Tibial nerve (tissue), 4 donors: Measurements from ENCODE around the gene IFIT1. TPM values are rescaled to one million over a fixed set of nuclear protein-coding genes. Genes with fewer than 3 reads are reported as not detected.
A peak's percentile ranks its signal among the peaks of the same experiment; 100 is the strongest.

Experiments used
- DNase-seq, 2 donors: peaks; one replicate each; pipeline ENCODE4 v3.0.0-alpha.2; 2019; ENCODE audit warnings: low spot score in 2 of 2
- H3K27ac ChIP-seq, 4 donors: fragments of 200-600 bp; sonication (generic) in 3 of 4; one replicate each; pipeline ENCODE4 v1.5.1; 2017 to 2019; ENCODE audit warnings: mild to moderate bottlenecking in 1 of 4
- H3K27me3 ChIP-seq, 2 donors: fragments of 200-600 bp; sonication (generic) in 1 of 2; one replicate each; pipeline versions ENCODE4 v1.5.1 to v1.6.0; 2017 to 2019
- H3K36me3 ChIP-seq, 3 donors: fragments of 200-600 bp; sonication (generic); one replicate each; pipeline ENCODE4 v1.5.1; 2018 to 2019
- H3K4me1 ChIP-seq, 4 donors: fragments of 200-600 bp; sonication (generic) in 3 of 4; one replicate each; pipeline ENCODE4 v1.5.1; 2017 to 2019
- H3K4me3 ChIP-seq, 4 donors: fragments of 200-600 bp; sonication (generic) in 3 of 4; one replicate each; pipeline ENCODE4 v1.5.1; 2017 to 2019; ENCODE audit warnings: mild to moderate bottlenecking in 1 of 4, moderate library complexity in 1 of 4
- H3K9me3 ChIP-seq, 4 donors: fragments of 200-600 bp; sonication (generic) in 3 of 4; one replicate each; pipeline ENCODE4 v1.5.1; 2017 to 2019
- CTCF ChIP-seq, 5 experiments: fragments of 200-600 bp in 3 of 5; fragments of 450-650 bp in 2 of 5; sonication (generic) in 3 of 5; IDR thresholded peaks; one replicate each; pipeline ENCODE4 v1.5.1; 2016 to 2019; ENCODE audit warnings: antibody characterized with exemption in 5 of 5, mild to moderate bottlenecking in 3 of 5, moderate library complexity in 2 of 5
- EP300 ChIP-seq, 2 donors: sonication (generic); formaldehyde crosslinking; IDR thresholded peaks; one replicate each; pipeline ENCODE4 v1.6.1; 2017; ENCODE audit warnings: antibody characterized with exemption in 2 of 2, mild to moderate bottlenecking in 1 of 2
- POLR2A ChIP-seq, 2 donors: fragments of 450-650 bp; IDR thresholded peaks; one replicate each; pipeline ENCODE4 v1.6.1; 2017; ENCODE audit warnings: antibody characterized with exemption in 2 of 2, mild to moderate bottlenecking in 2 of 2, moderate library complexity in 2 of 2
- WGBS, 2 donors: methylation state at CpG; one replicate each; pipeline ENCODE4 v1.1.5; 2018; 5-methylcytosine and 5-hydroxymethylcytosine counted together
- total RNA-seq, 4 donors: library from RNA; depleted of rRNA; stranded (reverse); fragments of >200 nt; gene quantifications; one replicate each; pipeline ENCODE4 v1.1.0, GENCODE V29; 2016

The IFIT1 gene
- total RNA-seq, 4 donors from 2014 or later = 7.2 to 17.0 (median 13.9) TPM

GRCh38 chr10:89392974-89393373, 551 bp downstream of the IFIT1 start:
- H3K27me3 ChIP-seq = no peaks in the 10 kb centered on the region
- peak overlapping the region; percentile 33 to 68 (median 48) for H3K4me3 ChIP-seq
- peak in 1 of 2 donors; percentile 53 for DNase-seq
- peak overlapping the region; percentile 38 to 93 (median 82) for H3K27ac ChIP-seq
- peaks cover 0 to 6% (median 0%) of the 10 kb centered on the region in 4 donors for H3K9me3 ChIP-seq
- WGBS, 2 donors = 10 to 11% methylated on average over 2 of the region's 2 CpGs
- TF ChIP-seq EP300 (IDR thresholded peaks at IDR 0.05) (peak in 1 of 2 donors; percentile 62), CTCF (IDR thresholded peaks at IDR 0.05) (no peak), POLR2A (IDR thresholded peaks at IDR 0.05) (no peak)
- H3K4me1 ChIP-seq = peaks cover 0 to 60% (median 16%) of the 10 kb centered on the region in 4 donors
- peaks cover 0 to 10% (median 0%) of the 10 kb centered on the region in 3 donors for H3K36me3 ChIP-seq

- Histone ChIP-seq H3K27me3 (no peaks in the 10 kb centered on the region), H3K9me3 (peaks cover 0 to 7% (median 0%) of the 10 kb centered on the region in 4 donors), H3K4me1 (peaks cover 0 to 63% (median 16%) of the 10 kb centered on the region in 4 donors), H3K27ac (peak overlapping the region; percentile 38 to 93 (median 82)), H3K4me3 (peak overlapping the region in 2 of 4 donors; percentile 41 to 68), H3K36me3 (peaks cover 0 to 10% (median 0%) of the 10 kb centered on the region in 3 donors)
- TF ChIP-seq POLR2A (IDR thresholded peaks at IDR 0.05) (no peak), EP300 (IDR thresholded peaks at IDR 0.05) (no peak), CTCF (IDR thresholded peaks at IDR 0.05) (no peak)
- DNase-seq = no peak
- WGBS, 2 donors = 19 to 21% methylated on average over 3 of the region's 3 CpGs
Measured at GRCh38 chr10:89393898-89394297, 1.5 kb downstream of the IFIT1 start.

GRCh38 chr10:89395141-89395540, 2.7 kb downstream of the IFIT1 start:
- Histone ChIP-seq H3K4me3 (no peak overlapping the region), H3K9me3 (peaks cover 0 to 12% (median 0%) of the 10 kb centered on the region in 4 donors), H3K27me3 (no peaks in the 10 kb centered on the region), H3K4me1 (peaks cover 0 to 57% (median 16%) of the 10 kb centered on the region in 4 donors), H3K27ac (peak overlapping the region in 1 of 4 donors; percentile 93), H3K36me3 (peaks cover 0 to 15% (median 0%) of the 10 kb centered on the region in 3 donors)
- WGBS, 2 donors = 90 to 95% methylated on average over 2 of the region's 2 CpGs
- TF ChIP-seq CTCF (IDR thresholded peaks at IDR 0.05) (no peak), POLR2A (IDR thresholded peaks at IDR 0.05) (no peak)
- no peak for DNase-seq

DNA sequence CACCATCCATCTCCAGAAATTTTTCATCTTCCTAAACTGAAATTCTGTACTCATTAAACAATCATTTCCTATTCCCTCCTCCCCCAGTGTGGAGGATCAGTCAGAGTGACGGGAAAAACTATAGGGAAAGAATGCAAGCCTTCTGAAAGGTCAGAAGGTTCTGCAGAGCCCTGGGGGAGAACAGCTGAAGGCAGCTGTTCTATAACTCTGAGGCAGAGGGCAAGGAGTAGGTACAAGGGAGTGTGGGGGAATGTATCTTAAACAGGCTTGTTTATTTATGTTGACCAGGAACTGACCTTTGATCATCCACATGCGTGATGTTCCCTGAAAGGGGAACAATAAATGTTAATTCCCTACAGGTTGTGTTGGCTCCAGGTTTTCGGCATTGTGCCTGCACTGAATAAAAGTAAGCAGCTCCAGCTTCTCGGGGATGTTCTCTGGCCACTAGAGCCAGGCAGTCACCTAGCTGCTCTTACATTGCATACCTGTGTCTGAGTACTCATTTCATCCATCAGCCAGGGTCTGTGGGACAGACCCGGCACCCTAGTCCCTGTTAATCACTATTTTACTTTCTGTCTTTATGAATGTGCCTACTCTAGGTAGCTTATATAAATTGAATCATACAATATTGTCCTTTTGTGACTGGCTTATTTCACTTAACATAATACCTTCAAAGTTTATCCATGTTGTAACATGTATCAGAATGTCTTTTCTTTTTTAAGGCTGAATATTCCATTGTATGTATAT, 5.8 kb downstream of the IFIT1 start:
- Histone ChIP-seq H3K36me3 (peaks cover 0 to 36% (median 0%) of the 10 kb centered on the region in 3 donors), H3K27ac (no peak overlapping the region), H3K4me3 (no peak overlapping the region), H3K4me1 (peaks cover 0 to 34% (median 8%) of the 10 kb centered on the region in 4 donors), H3K27me3 (no peaks in the 10 kb centered on the region), H3K9me3 (peaks cover 0 to 15% (median 0%) of the 10 kb centered on the region in 4 donors)
- no peak for DNase-seq
- TF ChIP-seq POLR2A (IDR thresholded peaks at IDR 0.05) (no peak), EP300 (IDR thresholded peaks at IDR 0.05) (no peak), CTCF (IDR thresholded peaks at IDR 0.05) (no peak)
- WGBS, 2 donors = 46 to 57% methylated on average over 5 of the region's 5 CpGs

DNA sequence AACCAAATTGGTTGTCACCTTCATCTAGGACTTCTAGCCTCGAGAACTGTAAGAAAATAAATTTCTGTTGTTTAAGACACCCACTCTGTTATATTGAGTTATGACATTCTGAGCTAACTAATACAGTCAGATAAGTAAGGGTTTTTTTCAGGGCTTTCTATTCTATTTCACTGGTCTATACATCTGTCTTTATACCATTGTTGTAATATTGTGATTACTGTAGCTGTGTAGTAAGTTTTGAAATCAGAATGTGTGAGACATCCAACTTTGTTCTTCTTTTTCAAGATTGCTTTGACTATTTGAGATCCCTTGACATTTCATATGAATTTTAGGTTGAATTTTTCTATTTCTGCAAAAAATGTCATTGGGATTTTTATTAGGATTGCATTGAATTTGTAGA, 7.5 kb downstream of the IFIT1 start:
- H3K9me3 ChIP-seq = peaks cover 0 to 15% (median 0%) of the 10 kb centered on the region in 4 donors
- no peak overlapping the region for H3K27ac ChIP-seq
- no peak for DNase-seq
- H3K4me3 ChIP-seq = no peak overlapping the region
- WGBS, 2 donors = 87 to 92% methylated on average over 1 of the region's 1 CpG
- H3K36me3 ChIP-seq = peaks cover 0 to 54% (median 0%) of the 10 kb centered on the region in 3 donors
- H3K4me1 ChIP-seq = peaks cover 0 to 17% (median 1%) of the 10 kb centered on the region in 4 donors
- no peaks in the 10 kb centered on the region for H3K27me3 ChIP-seq
- TF ChIP-seq POLR2A (IDR thresholded peaks at IDR 0.05) (no peak), EP300 (IDR thresholded peaks at IDR 0.05) (no peak), CTCF (IDR thresholded peaks at IDR 0.05) (no peak)
